Mucosa of descending colon (tissue), 3 donors: ENCODE results near the gene CORO1C. TPM values are rescaled to one million over a fixed set of nuclear protein-coding genes. Genes with fewer than 3 reads are reported as not detected.
A peak's percentile ranks its signal among the peaks of the same experiment; 100 is the strongest.
"Not testable (repeated sequence)": the region's sequence is repeated elsewhere in the genome, so short reads cannot be mapped to it uniquely, and the experiment has no call there.

Experiments
- ATAC-seq: fragments of 200-7000 bp; cut with Tn5 transposase; one replicate; pipeline ENCODE4 v1.9.1; 2020; ENCODE audit warnings: mild to moderate bottlenecking, moderate library complexity
- DNase-seq, 3 donors: peaks; one replicate each; pipeline ENCODE4 v3.0.0-alpha.2; 2020
- H3K36me3 ChIP-seq: fragments of 200-600 bp; one replicate; pipeline ENCODE4 v1.8.0; 2021; ENCODE audit warnings: low read depth, mild to moderate bottlenecking
- H3K4me1 ChIP-seq: fragments of 200-600 bp; one replicate; pipeline ENCODE4 v1.8.0; 2021; ENCODE audit warnings: low read depth, mild to moderate bottlenecking
- H3K4me3 ChIP-seq: fragments of 200-600 bp; one replicate; pipeline ENCODE4 v1.8.0; 2021; ENCODE audit warnings: mild to moderate bottlenecking
- H3K9me3 ChIP-seq: fragments of 200-600 bp; one replicate; pipeline ENCODE4 v1.8.0; 2021; ENCODE audit warnings: mild to moderate bottlenecking
- intact Hi-C, 2 donors: fragments of 100-400 bp; cut with DNase I in 1 of 2; cut with micrococcal nuclease in 1 of 2; formaldehyde crosslinking; loops; one replicate each; pipeline versions ENCODE4 v1.11.0 to v1.11.1; 2022; cut with DNase I, micrococcal nuclease
- total RNA-seq, 3 donors: library from RNA; stranded (reverse); fragmentation: NEBNext Ultra II Directional in 2 of 3; extraction: Animal tissue kit (Norgen Biotek cat#: 25700) in 2 of 3; gene quantifications; one replicate each; pipeline versions ENCODE4 v1.2.1 to v1.2.4, GENCODE V29; 2021 to 2023
- TF ChIP-seq, protein P1 (sequence below): fragments of 200-600 bp; IDR thresholded peaks from one replicate; pipeline ENCODE4 v1.8.0; 2022; ENCODE audit warnings: antibody characterized with exemption, mild to moderate bottlenecking
- donor health status: DM: no; HTN: no; CAD: no; lungs with moderate emphysema.
- donor health status: DM: no; HTN: no; CAD: no.
- donor health status: DM: no; HTN: yes; CAD: no.

CORO1C gene
- total RNA-seq, 3 donors from 2014 or later = 80.5 to 328 (median 123) TPM

GRCh38 chr12:108619369-108620160, 111.8 kb downstream of the CORO1C start:
- intact Hi-C loops = loop anchor here (5.0 kb wide), 3 partner anchors 52 to 333 kb away; partner anchors contain the start of genes ISCU (in 1 of the 2) and SART3 (in 1 of the 2)

DNA sequence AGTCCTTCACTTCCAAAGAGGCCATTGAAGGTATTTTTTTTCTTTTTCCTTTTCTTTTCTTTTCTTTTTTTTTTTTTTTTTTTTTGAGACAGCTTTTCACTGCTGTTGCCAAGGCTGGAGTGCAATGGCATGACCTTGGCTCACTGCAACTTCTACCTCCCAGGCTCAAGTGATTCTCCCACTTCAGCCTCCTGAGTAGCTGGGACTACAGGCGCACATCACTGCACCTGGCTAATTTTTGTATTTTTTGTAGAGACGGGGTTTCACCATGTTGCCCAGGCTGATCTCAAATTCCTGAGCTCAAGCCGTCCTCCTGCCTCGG, 112.4 kb downstream of the CORO1C start:
- not testable (repeated sequence) for H3K36me3 ChIP-seq, H3K4me1 ChIP-seq, H3K9me3 ChIP-seq, H3K4me3 ChIP-seq, ATAC-seq
- intact Hi-C loops = loop anchor here (5.0 kb wide), 3 partner anchors 52 to 333 kb away; partner anchors contain the start of genes ISCU (in 1 of the 2) and SART3 (in 1 of the 2)
- peak in 1 of 3 donors; percentile 14 for DNase-seq

More at GRCh38 chr12:108619369-108620160, 111.8 kb downstream of the CORO1C start:
- peaks cover 6% of the 10 kb centered on the region for H3K4me1 ChIP-seq
- H3K9me3 ChIP-seq = no peaks in the 10 kb centered on the region
- ATAC-seq (no peak), DNase-seq (no peak)
- H3K4me3 ChIP-seq = no peak overlapping the region
- TF ChIP-seq, protein P1, sequence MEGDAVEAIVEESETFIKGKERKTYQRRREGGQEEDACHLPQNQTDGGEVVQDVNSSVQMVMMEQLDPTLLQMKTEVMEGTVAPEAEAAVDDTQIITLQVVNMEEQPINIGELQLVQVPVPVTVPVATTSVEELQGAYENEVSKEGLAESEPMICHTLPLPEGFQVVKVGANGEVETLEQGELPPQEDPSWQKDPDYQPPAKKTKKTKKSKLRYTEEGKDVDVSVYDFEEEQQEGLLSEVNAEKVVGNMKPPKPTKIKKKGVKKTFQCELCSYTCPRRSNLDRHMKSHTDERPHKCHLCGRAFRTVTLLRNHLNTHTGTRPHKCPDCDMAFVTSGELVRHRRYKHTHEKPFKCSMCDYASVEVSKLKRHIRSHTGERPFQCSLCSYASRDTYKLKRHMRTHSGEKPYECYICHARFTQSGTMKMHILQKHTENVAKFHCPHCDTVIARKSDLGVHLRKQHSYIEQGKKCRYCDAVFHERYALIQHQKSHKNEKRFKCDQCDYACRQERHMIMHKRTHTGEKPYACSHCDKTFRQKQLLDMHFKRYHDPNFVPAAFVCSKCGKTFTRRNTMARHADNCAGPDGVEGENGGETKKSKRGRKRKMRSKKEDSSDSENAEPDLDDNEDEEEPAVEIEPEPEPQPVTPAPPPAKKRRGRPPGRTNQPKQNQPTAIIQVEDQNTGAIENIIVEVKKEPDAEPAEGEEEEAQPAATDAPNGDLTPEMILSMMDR = no peak
- H3K36me3 ChIP-seq = no peaks in the 10 kb centered on the region

DNA sequence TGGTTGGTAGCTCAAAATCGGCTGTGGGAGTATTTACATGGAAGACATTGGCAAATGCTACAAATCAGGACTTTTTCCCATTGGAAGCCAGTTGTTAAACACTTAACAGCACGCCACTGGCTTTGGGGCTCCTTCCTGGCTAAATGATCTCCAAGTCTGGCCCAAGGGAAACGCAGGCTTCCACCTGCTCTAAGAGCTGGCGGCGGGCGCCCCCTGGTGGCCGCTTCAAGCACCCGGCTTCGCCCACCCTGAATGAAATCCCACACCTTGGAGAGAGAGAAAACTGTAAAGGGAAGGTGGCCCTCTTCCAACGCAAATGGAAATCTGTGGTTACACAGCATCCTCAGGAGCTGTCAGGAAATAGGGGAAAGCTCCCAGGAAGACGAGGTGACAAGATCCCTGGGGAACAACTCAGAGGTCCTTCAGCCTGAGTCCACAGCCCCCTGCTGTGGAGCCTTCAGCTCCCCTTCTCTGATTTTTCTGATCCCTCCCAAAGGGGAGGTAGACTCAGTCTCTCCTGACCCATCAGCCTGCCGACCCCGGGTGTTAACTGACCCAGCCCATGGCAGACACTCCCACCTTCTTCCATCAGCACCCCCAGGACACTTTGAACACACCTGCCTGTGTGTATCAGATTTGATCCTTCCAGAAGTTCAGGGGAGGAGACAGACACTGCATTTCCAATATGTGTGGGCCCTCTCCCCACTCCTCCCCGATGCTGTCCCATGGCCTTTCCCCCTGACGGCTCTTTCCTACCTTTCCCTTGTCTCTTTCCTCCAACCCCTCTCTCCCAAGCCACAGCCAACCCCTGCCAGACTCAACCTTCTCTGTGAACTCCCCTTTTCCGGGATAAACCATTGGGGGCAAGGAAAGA, 113.0 kb downstream of the CORO1C start:
- H3K4me1 ChIP-seq = peaks cover 6% of the 10 kb centered on the region
- DNase-seq (peak; percentile 82 to 86 (median 82)), ATAC-seq (peak; percentile 87)
- H3K36me3 ChIP-seq = no peaks in the 10 kb centered on the region
- TF ChIP-seq, protein P1 = peak; percentile 80
- H3K4me3 ChIP-seq = no peak overlapping the region
- H3K9me3 ChIP-seq = no peaks in the 10 kb centered on the region
- intact Hi-C loops = loop anchor here (5.0 kb wide), 3 partner anchors 51 to 334 kb away; partner anchors contain the start of genes ISCU (in 1 of the 2) and SART3 (in 1 of the 2)

GRCh38 chr12:108616941-108617858, 114.1 kb downstream of the CORO1C start:
- intact Hi-C loops = loop anchor here (5.0 kb wide), 3 partner anchors 50 to 335 kb away; partner anchors contain the start of genes ISCU (in 1 of the 2) and SART3 (in 1 of the 2)
- Histone ChIP-seq H3K36me3 (no peaks in the 10 kb centered on the region), H3K4me3 (no peak overlapping the region), H3K4me1 (peaks cover 6% of the 10 kb centered on the region), H3K9me3 (no peaks in the 10 kb centered on the region)
- TF ChIP-seq, protein P1 = no peak
- ATAC-seq (peak; percentile 29), DNase-seq (no peak)

DNA sequence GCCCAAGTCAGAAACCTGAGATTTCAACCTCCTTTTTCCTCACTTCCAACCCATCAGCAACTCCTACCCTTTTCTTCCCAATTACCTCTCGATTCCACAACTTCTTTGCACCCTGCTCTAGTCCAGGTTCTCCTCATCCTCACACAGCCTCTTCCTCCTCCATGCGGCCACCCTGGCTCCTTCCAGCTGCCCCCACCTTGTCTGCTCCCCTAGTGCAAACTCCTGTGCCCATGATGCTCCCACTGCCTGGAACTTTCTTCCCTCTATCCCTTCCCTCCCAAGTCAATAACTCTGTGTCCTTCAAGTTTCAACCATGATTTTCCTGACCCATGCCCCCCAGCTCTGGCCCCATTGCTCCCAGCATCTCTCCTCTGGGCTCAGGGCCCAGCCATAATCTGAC, 115.0 kb downstream of the CORO1C start:
- H3K4me1 ChIP-seq = peaks cover 6% of the 10 kb centered on the region
- intact Hi-C loops = loop anchor here (5.0 kb wide), 3 partner anchors 49 to 336 kb away; partner anchors contain the start of genes ISCU (in 1 of the 2) and SART3 (in 1 of the 2)
- H3K4me3 ChIP-seq = no peak overlapping the region
- TF ChIP-seq, protein P1 = no peak
- DNase-seq (no peak), ATAC-seq (no peak)
- H3K9me3 ChIP-seq = no peaks in the 10 kb centered on the region
- no peaks in the 10 kb centered on the region for H3K36me3 ChIP-seq
